ENCODE data around the gene ARHGDIG. TPM values are rescaled to one million over a fixed set of nuclear protein-coding genes. Genes with fewer than 3 reads are reported as not detected.
"Not testable (repeated sequence)": the region's sequence is repeated elsewhere in the genome, so short reads cannot be mapped to it uniquely, and the experiment has no call there.

The ARHGDIG gene
- total RNA-seq, 4 donors from 2014 or later = 2.3 to 12.2 (median 5.9) TPM; not detected in 1

- DNase-seq (ENCODE audit: low spot score) (no peak), ATAC-seq (ENCODE audit: low FRiP score) (no peak)
- TF ChIP-seq, protein P1, sequence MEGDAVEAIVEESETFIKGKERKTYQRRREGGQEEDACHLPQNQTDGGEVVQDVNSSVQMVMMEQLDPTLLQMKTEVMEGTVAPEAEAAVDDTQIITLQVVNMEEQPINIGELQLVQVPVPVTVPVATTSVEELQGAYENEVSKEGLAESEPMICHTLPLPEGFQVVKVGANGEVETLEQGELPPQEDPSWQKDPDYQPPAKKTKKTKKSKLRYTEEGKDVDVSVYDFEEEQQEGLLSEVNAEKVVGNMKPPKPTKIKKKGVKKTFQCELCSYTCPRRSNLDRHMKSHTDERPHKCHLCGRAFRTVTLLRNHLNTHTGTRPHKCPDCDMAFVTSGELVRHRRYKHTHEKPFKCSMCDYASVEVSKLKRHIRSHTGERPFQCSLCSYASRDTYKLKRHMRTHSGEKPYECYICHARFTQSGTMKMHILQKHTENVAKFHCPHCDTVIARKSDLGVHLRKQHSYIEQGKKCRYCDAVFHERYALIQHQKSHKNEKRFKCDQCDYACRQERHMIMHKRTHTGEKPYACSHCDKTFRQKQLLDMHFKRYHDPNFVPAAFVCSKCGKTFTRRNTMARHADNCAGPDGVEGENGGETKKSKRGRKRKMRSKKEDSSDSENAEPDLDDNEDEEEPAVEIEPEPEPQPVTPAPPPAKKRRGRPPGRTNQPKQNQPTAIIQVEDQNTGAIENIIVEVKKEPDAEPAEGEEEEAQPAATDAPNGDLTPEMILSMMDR (IDR thresholded peaks at IDR 0.05) = no peak
These were observed 42.2 kb downstream of the ARHGDIG start for GRCh38 chr16:322476-323143.

DNA sequence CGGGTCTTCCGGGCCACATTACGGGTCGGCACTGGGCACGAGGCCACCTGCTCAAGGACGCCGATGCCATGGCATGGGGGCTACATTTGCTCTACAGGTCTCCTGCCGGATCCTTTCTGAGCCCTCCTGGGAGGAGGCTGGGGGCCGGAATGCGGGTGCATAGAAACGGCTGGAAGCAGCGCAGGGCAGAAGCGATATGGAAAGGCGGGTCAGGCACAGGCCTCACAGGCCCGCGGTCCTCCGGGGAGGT is 43.7 kb downstream of the ARHGDIG start:
- DNase-seq (ENCODE audit: low spot score) (no peak), ATAC-seq (ENCODE audit: low FRiP score) (no peak)
- TF ChIP-seq, protein P1 (IDR thresholded peaks at IDR 0.05) = no peak

DNA sequence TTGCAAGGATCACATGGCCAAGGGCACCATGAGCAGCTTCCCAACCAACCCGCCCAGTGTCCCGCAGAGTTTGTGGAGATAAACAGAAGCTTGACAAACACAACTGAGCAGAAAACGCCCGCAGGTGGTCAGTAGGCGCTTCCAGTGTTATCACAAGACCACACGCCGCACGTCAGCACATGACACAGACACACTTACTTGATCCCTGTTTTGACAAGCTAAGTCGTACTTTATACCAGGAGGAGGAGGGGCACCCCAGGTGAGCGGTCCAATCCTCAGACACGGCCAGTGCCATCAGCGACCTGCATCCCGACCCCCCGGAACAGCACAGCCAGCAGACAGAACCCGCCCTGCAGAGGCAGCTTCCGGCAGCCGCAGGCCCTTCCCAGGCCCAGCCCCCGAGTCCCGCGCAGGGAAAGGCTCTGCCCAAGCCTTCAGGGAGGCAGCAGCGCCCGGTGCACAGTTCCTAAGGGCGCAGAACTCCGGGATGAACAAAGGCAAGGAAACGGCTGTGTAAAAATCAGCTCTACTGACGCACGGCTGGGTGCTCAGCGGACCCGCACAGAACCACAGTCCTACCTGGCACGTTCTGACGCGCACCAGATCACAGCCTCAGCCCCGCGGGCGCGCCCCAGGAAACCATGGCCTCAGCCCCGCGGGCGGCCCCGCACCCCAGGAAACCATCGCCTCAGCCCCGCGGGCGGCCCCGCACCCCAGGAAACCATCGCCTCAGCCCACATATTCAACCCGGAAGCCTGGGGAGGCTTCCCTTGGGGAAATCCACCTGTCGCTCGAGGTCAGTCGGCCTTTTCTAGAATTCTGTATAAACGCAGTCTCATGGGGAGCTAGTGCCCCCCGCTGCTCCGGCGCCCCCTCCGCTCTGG is 44.3 kb downstream of the ARHGDIG start:
- TF ChIP-seq, protein P1 (IDR thresholded peaks at IDR 0.05) = no peak
- no peak for DNase-seq (ENCODE audit: low spot score)
- ATAC-seq (ENCODE audit: low FRiP score) = no peak

- DNase-seq (ENCODE audit: low spot score) (no peak), ATAC-seq (ENCODE audit: low FRiP score) (no peak)
- TF ChIP-seq, protein P1 (IDR thresholded peaks at IDR 0.05) = no peak
These were observed 45.2 kb downstream of the ARHGDIG start for GRCh38 chr16:325375-326145.

DNA sequence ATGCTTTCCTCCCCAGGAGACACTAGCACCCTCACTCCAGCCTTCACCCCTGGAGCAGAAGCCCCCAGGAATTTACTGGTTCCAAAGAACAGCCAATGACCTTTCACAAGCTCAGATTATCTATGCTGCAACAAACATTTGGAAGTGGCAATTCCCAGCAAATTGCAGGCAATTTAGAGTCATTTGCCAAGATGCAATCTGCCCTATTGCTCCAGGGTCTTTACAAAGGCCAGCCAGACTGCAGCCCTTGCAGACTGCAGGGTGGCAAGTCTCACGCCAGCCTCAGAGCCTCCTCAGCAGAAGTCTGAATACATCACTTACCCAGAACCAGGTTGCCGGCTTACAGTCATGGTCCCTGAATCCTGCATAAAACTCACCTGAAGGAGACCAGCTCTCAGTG is 50.4 kb downstream of the ARHGDIG start:
- ATAC-seq (ENCODE audit: low FRiP score) = no peak
- no peak for DNase-seq (ENCODE audit: low spot score)
- TF ChIP-seq, protein P1 (IDR thresholded peaks at IDR 0.05) = no peak

DNA sequence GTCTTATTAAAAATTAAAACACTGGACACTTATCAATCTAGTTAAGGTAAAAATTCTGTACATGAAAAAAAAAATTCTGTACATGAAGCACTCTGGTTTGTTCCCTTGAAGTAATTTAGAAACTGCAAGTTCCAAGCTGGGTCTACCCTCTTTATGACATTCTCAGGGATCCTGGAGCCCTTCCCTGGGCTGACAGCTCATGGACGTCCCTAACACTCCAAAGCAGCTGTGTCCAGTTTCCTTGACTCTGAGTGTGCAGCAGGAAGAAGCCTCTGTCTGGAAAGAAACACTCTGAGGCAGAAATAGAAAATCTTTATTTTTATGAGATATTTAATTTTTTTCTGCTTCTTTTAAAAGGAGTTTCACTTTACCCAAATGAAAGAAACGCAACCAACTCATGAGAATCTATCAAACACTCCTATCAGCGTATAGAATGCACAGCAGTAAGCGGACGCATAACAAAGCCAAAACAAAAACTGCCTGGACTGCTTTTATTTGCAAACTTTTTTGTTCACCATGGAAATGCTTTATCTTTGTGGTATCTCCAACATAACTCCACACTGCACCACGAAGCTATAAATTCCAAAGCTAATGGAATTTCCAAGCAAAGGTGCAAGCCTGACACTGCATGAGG is 50.9 kb downstream of the ARHGDIG start:
- ATAC-seq (ENCODE audit: low FRiP score) = not testable (repeated sequence)

More for the DNA sequence above, 50.9 kb downstream of the ARHGDIG start:
- not testable (repeated sequence) for DNase-seq (ENCODE audit: low spot score)

Other genes with a start within 250 kb of the ARHGDIG start
- gene POLR3K, start 227.0 kb upstream of the ARHGDIG start, total RNA-seq = 1 to 10 TPM; 3.4 to 6.3 (median 4.1) TPM
- gene SNRNP25, start 226.8 kb upstream of the ARHGDIG start, total RNA-seq = 10 to 100 TPM; 14.1 to 20.3 (median 17.6) TPM
- 10 to 100 TPM; 17.7 to 66.8 (median 18.8) TPM for gene RHBDF1, start 208.0 kb upstream of the ARHGDIG start, total RNA-seq
- 100 to 1,000 TPM in 1 of 4 donors, 10 to 100 TPM in 3; 49.1 to 107 (median 87.2) TPM for gene MPG, start 202.4 kb upstream of the ARHGDIG start, total RNA-seq
- 10 to 100 TPM; 14.5 to 25.5 (median 20.2) TPM for gene NPRL3, start 141.9 kb upstream of the ARHGDIG start, total RNA-seq
- not detected for gene HBZ, start 127.9 kb upstream of the ARHGDIG start, total RNA-seq
- gene HBM, start 114.6 kb upstream of the ARHGDIG start, total RNA-seq = not detected
- gene HBA2, start 107.7 kb upstream of the ARHGDIG start, total RNA-seq = 1,000 to 10,000 TPM in 1 of 4 donors, 100 to 1,000 TPM in 2, 10 to 100 TPM in 1; 91.3 to 2,323 (median 185) TPM
- 100 to 1,000 TPM in 2 of 4 donors, 10 to 100 TPM in 2; 56.8 to 998 (median 122) TPM for gene HBA1, start 103.9 kb upstream of the ARHGDIG start, total RNA-seq
- gene HBQ1, start 100.1 kb upstream of the ARHGDIG start, total RNA-seq = 1 to 10 TPM in 1 of 4 donors, not detected in 3; 3.0 TPM
- 100 to 1,000 TPM in 1 of 4 donors, 10 to 100 TPM in 3; 52.7 to 115 (median 76.8) TPM for gene LUC7L, start 51.1 kb upstream of the ARHGDIG start, total RNA-seq
- gene FAM234A, start 45.8 kb upstream of the ARHGDIG start, total RNA-seq = 100 to 1,000 TPM in 1 of 4 donors, 10 to 100 TPM in 3; 48.5 to 119 (median 69.3) TPM
- 10 to 100 TPM in 2 of 4 donors, 1 to 10 TPM in 2; 5.0 to 23.5 (median 13.8) TPM for gene RGS11, start 4.6 kb upstream of the ARHGDIG start, total RNA-seq
- gene PDIA2, start 2.6 kb downstream of the ARHGDIG start, total RNA-seq = 1 to 10 TPM in 3 of 4 donors, not detected in 1; 1.5 to 5.3 (median 2.7) TPM
- 10 to 100 TPM; 17.0 to 36.6 (median 20.9) TPM for gene AXIN1, start 72.1 kb downstream of the ARHGDIG start, total RNA-seq
- 10 to 100 TPM; 53.3 to 58.2 (median 53.9) TPM for gene MRPL28, start 89.9 kb downstream of the ARHGDIG start, total RNA-seq
- 10 to 100 TPM; 27.3 to 41.1 (median 39.0) TPM for gene PGAP6, start 101.4 kb downstream of the ARHGDIG start, total RNA-seq
- gene NME4, start 116.6 kb downstream of the ARHGDIG start, total RNA-seq = 100 to 1,000 TPM in 1 of 4 donors, 10 to 100 TPM in 3; 49.5 to 115 (median 79.3) TPM
- gene DECR2, start 121.3 kb downstream of the ARHGDIG start, total RNA-seq = 10 to 100 TPM; 16.5 to 30.9 (median 21.4) TPM
- 10 to 100 TPM; 24.9 to 52.2 (median 48.7) TPM for gene RAB11FIP3, start 145.1 kb downstream of the ARHGDIG start, total RNA-seq
- gene CAPN15, start 247.1 kb downstream of the ARHGDIG start, total RNA-seq = 10 to 100 TPM; 16.4 to 87.2 (median 22.0) TPM

Measured in omental fat pad (tissue), 4 donors.